Measurements from ENCODE around the gene STT3A. TPM values are rescaled to one million over a fixed set of nuclear protein-coding genes. Genes with fewer than 3 reads are reported as not detected.

STT3A gene
- total RNA-seq, 1 experiment from 2014 or later, result 229 TPM

DNA sequence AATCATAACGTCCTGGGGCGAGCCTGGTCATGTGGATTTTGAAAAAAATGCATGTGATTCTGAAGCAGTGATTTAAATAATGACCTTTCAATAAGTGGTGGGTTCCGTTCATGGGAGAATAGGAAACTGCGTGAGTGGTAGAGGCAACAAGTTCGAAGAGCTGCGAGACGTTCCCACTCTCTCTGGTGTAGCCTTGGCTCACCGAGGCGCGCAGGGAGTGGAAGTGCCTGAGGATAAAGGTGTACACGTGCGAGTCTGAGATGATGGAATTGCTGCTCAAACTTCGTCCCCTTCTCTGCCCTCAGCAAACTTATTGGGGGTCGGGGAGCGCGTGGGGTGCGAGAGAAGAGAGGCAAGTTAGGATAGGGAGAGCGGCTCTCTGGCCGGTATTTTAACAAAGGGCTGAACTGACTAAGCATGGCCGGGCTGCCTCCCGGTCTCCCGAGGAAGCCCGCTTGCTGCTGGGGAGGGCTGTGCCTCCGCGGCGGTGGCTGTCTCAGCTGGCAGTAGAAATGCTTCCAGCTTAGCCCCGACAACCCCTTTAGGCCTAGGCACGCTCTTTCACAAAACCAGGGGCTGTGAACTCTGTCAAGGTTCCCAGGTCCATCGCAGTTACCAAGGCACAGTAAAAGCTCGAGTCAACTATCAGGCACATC, 875 bp upstream of the STT3A start:
- Histone ChIP-seq H3K4me3 (ENCODE audit: low read depth in 2 of 2, low read length in 2 of 2) (peak overlapping the region; percentile 86 to 99), H3K4me1 (ENCODE audit: control insufficient read depth, insufficient read depth, low read length) (peaks cover 6% of the 10 kb centered on the region; the same call in 1 of the 2 replicates), H3K36me3 (ENCODE audit: control insufficient read depth, insufficient read depth, low read length) (peaks cover 4% of the 10 kb centered on the region), H3K27ac (ENCODE audit: low read length) (peak overlapping the region; percentile 98), H3K27me3 (ENCODE audit: control insufficient read depth, insufficient read depth, low read length) (no peaks in the 10 kb centered on the region), H3K9me3 (ENCODE audit: control insufficient read depth, insufficient read depth, low read depth, low read length) (no peaks in the 10 kb centered on the region)
- BruUV-seq (replicated peaks), result TSS peak; percentile 98
- peak; percentile 5 for DNase-seq (ENCODE audit: low read depth, low spot score)
- CTCF ChIA-PET, result interaction anchor here (0.6 kb wide), 1 partner anchor 20 kb away, joined by 3 read pairs; no protein-coding TSS in a partner anchor
- POLR2A ChIA-PET, result interaction anchor here (0.6 to 2.0 kb wide), 4 partner anchors 22 to 1850 kb away, joined by 3 to 8 read pairs (median 4); partner anchors contain the start of gene EI24
- ATAC-seq, result peak; percentile 36
- in situ Hi-C loops (cut with HindIII; ENCODE audit: low pct_unique_long_range_greater_than_20kb, low sequenced_read_pairs), result no loop called here
- 0 out of 2 replicates have a peak, but pooled peaks have one; percentile 28 for TF ChIP-seq SIN3A (IDR thresholded peaks at IDR 0.05; ENCODE audit: borderline replicate concordance, insufficient read depth, low read depth, low read length)
- no peak for TF ChIP-seq POLR2AphosphoS5 (IDR thresholded peaks at IDR 0.05; ENCODE audit: low read depth, low read length)
- intact Hi-C loops (cut with micrococcal nuclease; ENCODE audit: unreplicated experiment), result no loop called here

GRCh38 chr11:125593114-125593820, 615 bp downstream of the STT3A start:
- TF ChIP-seq, protein P1, sequence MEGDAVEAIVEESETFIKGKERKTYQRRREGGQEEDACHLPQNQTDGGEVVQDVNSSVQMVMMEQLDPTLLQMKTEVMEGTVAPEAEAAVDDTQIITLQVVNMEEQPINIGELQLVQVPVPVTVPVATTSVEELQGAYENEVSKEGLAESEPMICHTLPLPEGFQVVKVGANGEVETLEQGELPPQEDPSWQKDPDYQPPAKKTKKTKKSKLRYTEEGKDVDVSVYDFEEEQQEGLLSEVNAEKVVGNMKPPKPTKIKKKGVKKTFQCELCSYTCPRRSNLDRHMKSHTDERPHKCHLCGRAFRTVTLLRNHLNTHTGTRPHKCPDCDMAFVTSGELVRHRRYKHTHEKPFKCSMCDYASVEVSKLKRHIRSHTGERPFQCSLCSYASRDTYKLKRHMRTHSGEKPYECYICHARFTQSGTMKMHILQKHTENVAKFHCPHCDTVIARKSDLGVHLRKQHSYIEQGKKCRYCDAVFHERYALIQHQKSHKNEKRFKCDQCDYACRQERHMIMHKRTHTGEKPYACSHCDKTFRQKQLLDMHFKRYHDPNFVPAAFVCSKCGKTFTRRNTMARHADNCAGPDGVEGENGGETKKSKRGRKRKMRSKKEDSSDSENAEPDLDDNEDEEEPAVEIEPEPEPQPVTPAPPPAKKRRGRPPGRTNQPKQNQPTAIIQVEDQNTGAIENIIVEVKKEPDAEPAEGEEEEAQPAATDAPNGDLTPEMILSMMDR (IDR thresholded peaks at IDR 0.05), result no peak
- TF ChIP-seq SIN3A (IDR thresholded peaks at IDR 0.05; ENCODE audit: borderline replicate concordance, insufficient read depth, low read depth, low read length) (no peak), TCF7L2 (IDR thresholded peaks at IDR 0.05; ENCODE audit: low read depth, low read length) (no peak), POLR2AphosphoS5 (IDR thresholded peaks at IDR 0.05; ENCODE audit: low read depth, low read length) (no peak), REST (IDR thresholded peaks at IDR 0.05; ENCODE audit: insufficient read depth in 1 of 2, low read depth in 2 of 2, low read length in 1 of 2) (no peak)
- Histone ChIP-seq H3K4me1 (ENCODE audit: control insufficient read depth, insufficient read depth, low read length) (peaks cover 6% of the 10 kb centered on the region; the same call in 1 of the 2 replicates), H3K4me3 (ENCODE audit: low read depth in 2 of 2, low read length in 2 of 2) (peak overlapping the region; percentile 83 to 86), H3K27me3 (ENCODE audit: control insufficient read depth, insufficient read depth, low read length) (no peaks in the 10 kb centered on the region), H3K9me3 (ENCODE audit: control insufficient read depth, insufficient read depth, low read depth, low read length) (no peaks in the 10 kb centered on the region), H3K27ac (ENCODE audit: low read length) (peak overlapping the region; percentile 94), H3K36me3 (ENCODE audit: control insufficient read depth, insufficient read depth, low read length) (peaks cover 6% of the 10 kb centered on the region)
- ChIA-PET POLR2A (interaction anchor here (0.5 to 2.0 kb wide), 4 partner anchors 23 to 90 kb away, joined by 3 to 6 read pairs (median 4); partner anchors contain the start of gene EI24), CTCF (no interaction called here)
- intact Hi-C loops (cut with micrococcal nuclease; ENCODE audit: unreplicated experiment), result no loop called here
- DNase-seq (ENCODE audit: low read depth, low spot score) (peak; percentile 4), ATAC-seq (peak; percentile 47)
- in situ Hi-C loops (cut with HindIII; ENCODE audit: low pct_unique_long_range_greater_than_20kb, low sequenced_read_pairs), result no loop called here
- TSS peak; percentile 93 for BruUV-seq (replicated peaks)
